GM08714 (cell line): ENCODE measurements around the gene PCID2.

ENCODE experiments used
- H3K4me3 ChIP-seq: fragments of 200-500 bp; sonication (Bioruptor generic); 2 replicates; pipeline ENCODE4 v1.5.1; 2014; ENCODE audit warnings: mild to moderate bottlenecking, low read length, inconsistent platforms
- ZNF274 ChIP-seq: IDR thresholded peaks from 2 replicates; pipeline ENCODE4 v1.6.1; 2012; ENCODE audit warnings: mild to moderate bottlenecking, low read depth, low read length

Gene PCID2

GRCh38 chr13:113147206-113147605 is 61.3 kb downstream of the PCID2 start:
- no peak overlapping the region for H3K4me3 ChIP-seq
- TF ChIP-seq ZNF274, result no peak

GRCh38 chr13:113146750-113147149 is 61.7 kb downstream of the PCID2 start:
- no peak overlapping the region for H3K4me3 ChIP-seq
- TF ChIP-seq ZNF274, result no peak

- TF ChIP-seq ZNF274, result no peak
- H3K4me3 ChIP-seq, result no peak overlapping the region
These were observed 62.4 kb downstream of the PCID2 start for GRCh38 chr13:113145911-113146598.

GRCh38 chr13:113145496-113145895 is 63.0 kb downstream of the PCID2 start:
- H3K4me3 ChIP-seq, result no peak overlapping the region
- no peak for TF ChIP-seq ZNF274

DNA sequence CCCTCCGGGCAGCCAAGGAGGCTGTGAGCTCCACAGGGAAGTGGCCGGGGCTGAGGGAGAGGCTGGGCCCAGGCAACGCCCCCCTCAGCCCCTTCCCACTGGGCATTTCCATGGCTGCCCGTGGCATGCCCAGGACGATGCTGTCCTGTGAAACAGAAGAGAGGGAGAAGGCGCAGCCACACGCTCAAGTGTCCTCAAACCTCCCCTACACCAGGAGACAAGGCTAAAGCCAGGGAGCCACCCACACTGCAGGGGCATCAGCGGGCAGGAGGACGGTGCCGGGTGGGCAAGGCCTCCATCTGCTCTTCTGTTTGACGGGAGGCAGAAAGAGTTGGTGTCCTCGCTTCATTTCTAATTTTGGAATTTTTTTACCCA is 64.2 kb downstream of the PCID2 start:
- no peak for TF ChIP-seq ZNF274
- no peak overlapping the region for H3K4me3 ChIP-seq

GRCh38 chr13:113143466-113144254 is 64.8 kb downstream of the PCID2 start:
- H3K4me3 ChIP-seq, result no peak overlapping the region
- TF ChIP-seq ZNF274, result no peak

DNA sequence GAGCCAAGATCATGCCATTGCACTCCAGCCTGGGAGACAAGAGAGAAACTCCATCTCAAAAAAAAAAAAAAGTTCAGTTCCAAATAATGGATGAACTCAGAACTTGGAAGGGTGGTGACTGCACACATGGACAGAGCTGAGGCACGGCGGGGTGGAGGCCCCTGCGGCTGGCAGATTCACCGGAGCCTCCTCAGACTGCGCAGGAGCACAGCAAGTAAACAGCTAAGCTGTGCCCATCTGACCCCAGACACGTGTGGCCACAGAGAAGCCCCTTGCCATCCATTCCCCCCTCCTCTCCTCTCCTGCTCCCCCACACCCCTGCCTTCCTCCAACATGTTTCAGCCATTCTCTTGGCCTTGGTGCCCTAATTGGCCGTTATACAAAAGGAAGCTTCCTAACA is 65.6 kb downstream of the PCID2 start:
- TF ChIP-seq ZNF274, result no peak
- no peak overlapping the region for H3K4me3 ChIP-seq

DNA sequence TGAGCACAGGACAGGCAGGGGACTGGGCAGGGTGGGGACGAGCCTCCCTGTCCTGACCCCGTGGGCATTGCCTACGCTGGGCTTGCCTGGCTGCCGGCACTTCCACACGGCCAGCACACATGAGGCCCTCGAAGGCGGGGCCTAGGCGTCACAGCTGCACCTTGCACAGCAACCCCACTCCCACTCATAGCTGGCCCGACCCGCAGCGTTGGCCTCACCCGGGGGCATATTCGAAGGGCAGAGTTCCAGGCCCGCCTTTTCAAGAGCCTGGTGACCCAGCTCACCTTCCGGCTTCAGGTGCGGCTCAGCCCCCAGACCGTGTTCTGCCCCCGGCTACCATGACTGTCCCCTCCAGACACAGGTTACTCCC is 66.9 kb downstream of the PCID2 start:
- no peak overlapping the region for H3K4me3 ChIP-seq
- no peak for TF ChIP-seq ZNF274

- H3K4me3 ChIP-seq, result no peak overlapping the region
- TF ChIP-seq ZNF274, result no peak
These were observed 67.5 kb downstream of the PCID2 start for GRCh38 chr13:113140677-113141600.

DNA sequence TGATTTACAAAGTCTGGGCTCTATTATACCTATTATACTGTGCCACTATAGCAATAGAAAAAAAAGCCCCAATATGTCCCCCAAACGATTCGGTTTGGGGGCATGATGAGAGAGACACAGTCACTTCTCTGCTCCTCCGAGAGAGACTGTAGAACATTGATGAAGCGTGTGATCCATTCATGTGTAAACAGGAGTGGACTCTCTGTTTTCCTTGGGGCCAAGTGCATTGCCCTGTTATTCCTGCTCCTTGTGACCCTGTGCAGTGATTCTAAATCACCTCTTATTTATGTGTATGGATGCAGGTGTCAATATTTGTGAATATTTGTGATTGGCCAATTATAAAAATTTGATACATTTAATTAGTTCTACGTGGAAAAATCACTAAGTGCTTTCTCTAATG is 68.9 kb downstream of the PCID2 start:
- no peak overlapping the region for H3K4me3 ChIP-seq
- no peak for TF ChIP-seq ZNF274

GRCh38 chr13:113138792-113139551 is 69.5 kb downstream of the PCID2 start:
- H3K4me3 ChIP-seq, result no peak overlapping the region
- TF ChIP-seq ZNF274, result no peak

DNA sequence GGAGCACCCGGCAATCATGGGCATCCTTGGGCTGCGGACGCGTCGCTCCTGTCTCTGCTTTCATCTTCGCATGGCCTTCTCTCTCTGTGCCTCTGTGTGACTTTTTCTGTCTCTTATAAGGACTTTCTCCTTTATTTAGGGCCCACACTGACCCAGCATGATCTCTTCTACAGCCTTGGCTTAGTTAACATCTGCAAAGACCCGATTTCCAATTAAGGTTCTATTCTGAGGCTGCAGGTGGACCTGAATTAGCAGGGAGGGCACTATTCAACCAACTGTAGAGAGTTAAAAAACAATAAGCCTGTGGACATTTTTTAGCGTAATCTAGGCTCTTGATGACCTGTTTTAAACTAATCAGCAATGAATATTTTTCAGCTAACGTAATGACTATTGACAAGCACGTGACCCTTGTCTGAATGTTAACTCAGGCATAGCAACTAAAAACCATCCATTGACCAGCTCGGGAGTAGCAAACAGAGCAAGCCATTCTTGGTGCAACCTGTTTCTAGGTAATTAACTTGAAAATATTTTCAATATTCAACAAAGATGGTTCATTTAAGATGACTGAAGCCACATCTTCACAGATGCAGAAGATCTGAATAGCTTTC is 70.7 kb downstream of the PCID2 start:
- TF ChIP-seq ZNF274, result no peak
- no peak overlapping the region for H3K4me3 ChIP-seq

DNA sequence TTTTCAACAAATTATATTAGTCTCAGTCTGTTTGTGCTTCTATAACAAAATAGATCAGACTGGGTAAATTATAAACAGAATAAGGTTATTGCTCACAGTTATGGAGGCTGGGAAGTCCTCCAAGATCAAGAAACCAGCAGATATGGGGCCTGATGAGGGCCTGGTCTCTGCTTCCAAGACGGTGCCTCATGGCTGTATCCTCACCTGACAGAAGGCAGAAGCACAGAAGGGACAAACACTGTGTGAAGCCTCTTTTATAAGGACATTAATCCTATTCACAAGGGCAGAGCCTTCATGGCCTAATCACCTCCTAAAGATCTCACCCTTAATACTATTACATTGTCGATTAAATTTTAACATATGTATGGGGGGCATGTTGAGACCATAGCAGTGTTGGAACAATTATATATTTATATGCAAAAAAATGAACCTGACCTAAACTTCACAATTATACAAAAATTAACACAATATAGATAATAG is 73.1 kb downstream of the PCID2 start:
- no peak for TF ChIP-seq ZNF274
- H3K4me3 ChIP-seq, result no peak overlapping the region
